WTC11 (cell line): ENCODE results near the gene IFT25.

Experiments
- ATF2 ChIP-seq: sonication (generic); formaldehyde crosslinking; IDR thresholded peaks from 2 replicates; pipeline ENCODE4 v1.8.1; 2022; ENCODE audit warnings: low read depth, missing genetic modification reagents, borderline replicate concordance
- CTCF ChIP-seq: fragments of 200-600 bp; IDR thresholded peaks from 2 replicates; pipeline ENCODE4 v1.8.0; 2022; ENCODE audit warnings: antibody characterized with exemption
- ESRRA ChIP-seq: sonication (generic); formaldehyde crosslinking; IDR thresholded peaks from 2 replicates; pipeline ENCODE4 v1.8.1; 2022; ENCODE audit warnings: mild to moderate bottlenecking, missing genetic modification reagents, borderline replicate concordance
- JUN ChIP-seq: sonication (generic); formaldehyde crosslinking; IDR thresholded peaks from 2 replicates; pipeline ENCODE4 v1.8.0; 2023; ENCODE audit warnings: mild to moderate bottlenecking, missing genetic modification reagents
- TCF7 ChIP-seq: sonication (generic); formaldehyde crosslinking; IDR thresholded peaks from 2 replicates; pipeline ENCODE4 v1.8.0; 2022; ENCODE audit warnings: mild to moderate bottlenecking, low read depth, missing genetic modification reagents, moderate library complexity
- USF2 ChIP-seq: sonication (generic); formaldehyde crosslinking; IDR thresholded peaks from 2 replicates; pipeline ENCODE4 v1.8.1; 2023; ENCODE audit warnings: mild to moderate bottlenecking, missing genetic modification reagents, moderate library complexity
- ZNF232 ChIP-seq: sonication (generic); formaldehyde crosslinking; IDR thresholded peaks from 2 replicates; pipeline ENCODE4 v1.8.0; 2022; ENCODE audit warnings: mild to moderate bottlenecking, missing genetic modification reagents

GRCh38 chr1:53918343-53918742 is 27.2 kb downstream of the IFT25 start:
- TF ChIP-seq ZNF232 (no peak), CTCF (no peak), JUN (no peak), TCF7 (CRISPR knock-in tag) (no peak), ESRRA (no peak), ATF2 (CRISPR knock-in tag) (no peak), USF2 (CRISPR knock-in tag) (peak; percentile 53; the same call in 1 of the 2 replicates)
